Left lobe of liver (tissue), 2 donors: ENCODE measurements around the gene HNRNPAB. TPM values are rescaled to one million over a fixed set of nuclear protein-coding genes. Genes with fewer than 3 reads are reported as not detected.
"Not testable (repeated sequence)": the region's sequence is repeated elsewhere in the genome, so short reads cannot be mapped to it uniquely, and the experiment has no call there.

Experiments used
- ATAC-seq: fragments of 200-7000 bp; cut with Tn5 transposase; one replicate; pipeline ENCODE4 v1.9.1; 2020; ENCODE audit warnings: mild to moderate bottlenecking, moderate library complexity
- DNase-seq: peaks from one replicate; pipeline ENCODE4 v3.0.0-alpha.2; 2020; ENCODE audit warnings: low spot score
- total RNA-seq: library from RNA; stranded (reverse); gene quantifications from one replicate; pipeline ENCODE4 v1.2.1, GENCODE V29; 2021
- donor health status: DM: no; HTN: no; CAD: no; lungs with moderate emphysema.
- donor health status: DM: no; HTN: yes; CAD: no.

The HNRNPAB gene
- total RNA-seq, 1 donor from 2014 or later = 56.1 TPM

GRCh38 chr5:178196281-178196812 lies 8.0 kb upstream of the HNRNPAB start:
- ATAC-seq = no peak
- no peak for DNase-seq

DNA sequence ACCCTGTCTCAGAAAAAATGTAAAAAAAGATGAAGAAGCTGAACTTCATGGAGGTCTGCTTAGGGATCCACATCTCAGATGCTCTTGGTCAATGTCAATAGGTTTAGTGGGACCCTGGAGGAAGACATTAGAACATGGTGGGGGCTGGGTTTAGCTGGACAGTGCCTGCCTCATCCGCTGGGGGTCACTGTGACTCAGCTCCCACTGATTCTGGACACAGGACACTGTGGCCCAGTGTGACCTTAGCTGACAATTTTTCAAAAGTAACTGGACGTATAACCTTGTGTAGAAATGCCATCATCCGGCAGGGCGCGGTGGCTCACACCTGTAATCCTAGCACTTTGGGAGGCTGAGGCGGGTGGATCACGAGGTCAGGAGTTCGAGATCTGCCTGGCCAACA lies 7.3 kb upstream of the HNRNPAB start:
- DNase-seq = no peak
- ATAC-seq = peak; percentile 73

DNA sequence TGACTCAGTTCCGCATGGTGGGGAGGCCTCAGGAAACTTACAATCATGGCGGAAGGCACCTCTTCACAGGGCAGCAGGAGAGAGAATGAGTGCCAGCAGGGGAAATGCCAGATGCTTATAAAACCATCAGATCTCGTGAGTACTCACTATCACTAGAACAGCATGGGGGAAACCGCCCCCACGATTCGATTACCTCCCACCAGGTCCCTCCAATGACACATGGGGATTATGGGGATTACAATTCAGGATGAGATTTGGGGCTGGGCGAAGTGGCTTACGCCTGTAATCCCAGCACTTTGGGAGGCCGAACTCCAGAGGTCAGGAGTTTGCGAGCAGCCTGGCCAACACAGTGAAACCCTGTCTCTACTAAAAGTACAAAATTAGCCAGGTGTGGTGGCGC lies 6.2 kb upstream of the HNRNPAB start:
- DNase-seq, ATAC-seq: not testable (repeated sequence)

DNA sequence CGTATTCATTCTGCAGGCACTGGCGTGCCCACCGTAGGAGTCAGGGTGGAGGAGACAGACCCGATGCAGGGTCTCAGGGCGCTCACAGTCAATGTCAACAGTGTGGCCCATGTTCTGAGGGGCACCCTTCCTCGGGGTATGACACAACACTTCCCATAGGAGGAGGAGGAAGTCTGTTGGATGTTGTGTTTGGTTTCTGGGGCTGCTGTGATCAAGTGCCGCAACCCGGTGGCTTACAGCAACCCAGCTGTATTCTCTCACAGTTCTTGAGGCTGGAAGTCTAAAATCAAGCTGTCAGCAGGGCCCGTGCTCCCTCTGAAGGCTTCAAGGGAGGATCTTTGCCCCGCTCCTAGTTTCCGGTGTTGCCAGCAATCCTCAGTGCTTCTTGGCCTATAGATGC lies 5.6 kb upstream of the HNRNPAB start:
- DNase-seq = no peak
- no peak for ATAC-seq

DNA sequence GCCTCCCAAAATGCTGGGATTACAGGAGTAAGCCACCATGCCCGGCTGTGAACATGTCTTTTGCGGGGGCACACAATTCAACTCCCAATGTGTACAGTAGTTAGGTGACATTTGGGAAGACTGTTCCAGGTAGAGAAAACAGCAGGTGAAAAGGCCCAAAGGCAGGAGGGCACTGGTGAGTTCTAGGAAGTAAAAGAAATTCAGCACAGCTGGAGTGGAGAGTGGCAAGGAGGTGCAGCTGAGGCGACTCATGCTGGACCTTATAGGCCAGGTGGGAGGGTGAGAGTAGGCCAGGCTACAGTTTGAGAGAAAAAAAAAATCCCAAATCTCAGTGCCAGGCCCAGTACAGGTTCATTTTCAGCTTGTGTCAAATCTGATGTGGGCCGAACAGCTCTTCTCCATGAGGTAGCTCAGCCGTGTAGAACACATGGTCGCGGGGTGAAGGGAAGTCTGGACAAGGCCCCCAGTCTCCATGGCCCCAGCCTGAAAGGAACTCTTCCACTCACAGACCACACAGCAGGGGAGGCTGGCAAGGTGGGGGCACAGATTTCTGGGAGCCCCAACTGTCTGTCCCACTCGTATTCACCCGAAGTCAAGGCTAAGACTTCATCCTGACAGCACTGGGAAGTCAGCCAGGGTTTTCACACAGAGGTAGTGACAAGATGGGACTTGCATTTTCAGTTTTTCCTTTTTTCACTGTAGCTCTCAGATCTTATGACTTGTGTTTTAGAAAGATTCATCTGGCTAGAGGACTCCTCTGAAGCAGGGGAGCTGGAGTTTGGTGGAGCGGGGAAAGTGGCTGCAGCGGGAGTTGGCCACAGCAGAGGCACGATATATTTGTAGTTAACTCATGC lies 4.5 kb upstream of the HNRNPAB start:
- no peak for DNase-seq

DNA sequence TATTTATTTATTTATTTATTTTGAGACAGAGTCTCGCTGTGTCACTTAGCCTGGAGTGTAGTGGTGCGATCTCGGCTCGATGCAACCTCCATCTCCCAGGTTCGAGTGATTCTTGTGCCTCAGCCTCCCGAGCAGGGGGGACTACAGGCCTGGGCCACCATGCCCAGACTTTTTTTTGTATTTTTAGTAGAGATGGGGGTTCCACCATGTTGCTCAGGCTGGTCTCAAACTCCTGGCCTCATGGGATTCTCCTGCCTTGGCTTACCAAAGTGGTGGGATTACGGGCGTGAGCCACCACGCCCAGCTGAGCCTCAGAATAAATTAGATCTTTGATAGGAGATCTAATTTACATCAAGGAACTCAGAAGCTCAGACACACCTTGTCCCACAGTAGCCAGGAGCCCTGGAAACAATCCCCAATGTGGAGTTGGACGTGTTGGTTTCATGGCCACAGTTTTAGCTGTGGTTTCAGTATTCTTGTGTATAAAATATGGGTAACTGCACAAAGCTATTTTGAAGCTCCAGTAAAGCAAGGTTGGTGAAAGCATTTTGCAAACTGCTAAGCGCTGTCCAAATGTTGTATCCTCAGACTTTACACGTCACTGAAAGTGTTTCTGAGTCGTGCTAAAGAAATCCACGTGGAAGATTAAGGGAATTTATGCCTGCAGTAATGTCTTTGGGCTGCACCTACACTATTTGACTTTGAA lies 3.0 kb upstream of the HNRNPAB start:
- DNase-seq = no peak
- no peak for ATAC-seq

More for the DNA sequence above, 4.5 kb upstream of the HNRNPAB start:
- no peak for ATAC-seq

- no peak for ATAC-seq
- DNase-seq = no peak
Observed at GRCh38 chr5:178201927-178202235, 2.5 kb upstream of the HNRNPAB start.

DNA sequence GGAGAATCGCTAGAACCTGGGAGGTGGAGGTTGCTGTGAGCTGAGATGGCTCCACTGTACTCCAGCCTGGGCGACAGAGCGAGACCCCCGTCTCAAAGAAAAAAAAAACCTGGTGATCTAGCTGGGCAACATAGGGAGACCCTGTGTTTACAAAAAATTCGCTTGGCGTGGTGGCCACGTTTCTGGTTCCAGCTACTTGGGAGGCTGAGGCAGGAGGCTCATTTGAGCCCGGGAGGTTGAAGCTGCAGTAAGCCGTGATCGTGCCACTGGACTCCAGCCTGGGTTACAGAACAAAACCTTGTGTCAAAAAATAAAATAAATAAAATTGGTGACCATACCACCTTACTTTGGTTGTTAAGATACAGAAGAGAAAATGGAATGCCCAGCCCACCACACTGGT lies 1.8 kb upstream of the HNRNPAB start:
- no peak for DNase-seq
- no peak for ATAC-seq

- no peak for ATAC-seq
- no peak for DNase-seq
Observed at GRCh38 chr5:178203670-178204181, 607 bp upstream of the HNRNPAB start.

DNA sequence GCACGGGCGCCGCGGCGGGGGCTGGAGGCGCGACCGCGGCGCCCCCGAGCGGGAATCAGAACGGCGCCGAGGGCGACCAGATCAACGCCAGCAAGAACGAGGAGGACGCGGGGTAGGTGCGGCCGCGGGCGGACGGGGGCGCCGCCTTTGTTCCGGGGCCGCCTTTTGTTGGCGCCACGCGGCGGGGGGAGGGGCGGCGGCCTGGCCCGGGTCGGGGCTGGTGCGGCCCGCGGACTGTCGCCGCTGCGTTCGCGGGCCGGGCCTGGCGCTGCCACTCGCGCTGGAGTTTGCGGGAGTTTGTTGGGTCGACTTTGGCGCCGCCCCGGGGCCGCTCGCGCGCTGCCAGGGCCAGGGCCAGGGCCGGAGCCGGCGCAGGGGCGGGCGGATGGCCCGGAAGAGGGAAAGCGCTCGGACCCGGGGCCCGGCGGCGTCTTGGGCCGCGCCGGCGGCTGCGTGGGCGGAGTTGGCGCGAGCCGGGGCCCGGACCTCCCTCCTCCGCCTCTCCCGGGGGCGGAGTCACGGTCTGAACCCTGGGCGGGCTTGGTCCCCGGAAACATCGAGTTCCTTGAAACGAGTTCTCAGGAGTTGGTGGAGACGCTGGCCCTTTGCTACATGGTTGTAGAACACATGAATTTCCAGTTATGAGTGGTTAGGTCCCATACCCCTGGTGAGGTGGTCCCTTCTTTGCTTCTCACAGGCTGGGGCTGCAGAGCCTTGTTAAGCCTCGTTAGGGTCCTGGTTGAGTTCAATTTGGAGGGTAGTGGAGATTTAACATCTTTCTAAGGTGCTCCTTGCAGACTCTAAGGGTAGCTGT lies 809 bp downstream of the HNRNPAB start:
- DNase-seq (peak; percentile 85), ATAC-seq (peak; percentile 70)

DNA sequence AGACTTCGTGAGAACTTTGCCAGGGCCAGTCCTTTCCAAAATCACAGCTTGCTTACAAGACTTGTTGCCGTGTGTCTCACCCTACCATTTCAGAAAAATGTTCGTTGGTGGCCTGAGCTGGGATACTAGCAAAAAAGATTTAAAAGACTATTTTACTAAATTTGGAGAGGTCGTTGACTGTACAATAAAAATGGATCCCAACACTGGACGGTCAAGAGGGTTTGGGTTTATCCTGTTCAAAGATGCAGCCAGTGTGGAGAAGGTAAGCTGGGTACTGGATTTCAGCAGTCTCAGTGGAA lies 1.4 kb downstream of the HNRNPAB start:
- DNase-seq (no peak), ATAC-seq (no peak)

- ATAC-seq (peak; percentile 11), DNase-seq (peak; percentile 66)
Observed at GRCh38 chr5:178206166-178207101, 2.1 kb downstream of the HNRNPAB start.

GRCh38 chr5:178207183-178207916 lies 3.0 kb downstream of the HNRNPAB start:
- peak; percentile 7 for ATAC-seq
- peak; percentile 68 for DNase-seq

- ATAC-seq (no peak), DNase-seq (no peak)
Observed at GRCh38 chr5:178207917-178208280, 3.6 kb downstream of the HNRNPAB start.

DNA sequence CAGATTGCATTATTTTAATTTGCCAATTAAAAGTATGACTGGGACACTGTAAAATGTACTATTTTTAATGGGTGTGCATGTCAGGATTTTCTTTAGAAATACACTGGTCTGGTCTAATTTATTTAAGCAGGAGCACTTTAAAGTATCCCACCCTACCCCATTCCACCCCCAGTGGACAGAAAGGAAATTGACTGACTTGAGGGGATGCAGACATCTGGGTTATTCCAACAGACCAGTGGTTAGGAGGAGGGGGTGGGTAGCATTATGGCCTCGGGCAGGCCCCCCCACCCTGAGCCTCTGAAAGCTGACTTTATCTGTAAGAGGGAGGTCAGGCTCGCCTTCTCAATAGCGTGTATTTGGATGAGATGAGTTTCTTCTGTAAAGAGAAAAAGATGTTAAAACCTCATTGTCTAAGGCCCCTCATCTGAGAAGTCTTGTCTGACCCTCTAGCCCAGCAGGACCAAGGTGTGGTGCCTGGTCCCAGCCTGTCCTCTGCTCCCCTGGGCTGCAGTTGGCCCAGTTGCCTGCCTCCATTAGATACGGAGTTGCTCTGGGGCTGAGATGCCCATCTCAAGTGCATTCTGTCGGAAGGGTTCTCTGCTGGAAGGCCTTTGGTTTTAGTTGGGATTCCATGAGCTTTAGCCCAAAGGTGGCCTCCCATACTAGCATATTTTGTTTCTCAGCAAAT lies 4.4 kb downstream of the HNRNPAB start:
- DNase-seq (no peak), ATAC-seq (no peak)

- DNase-seq (no peak), ATAC-seq (no peak)
Observed at GRCh38 chr5:178209334-178210072, 5.2 kb downstream of the HNRNPAB start.

GRCh38 chr5:178210073-178210535 lies 5.8 kb downstream of the HNRNPAB start:
- no peak for DNase-seq
- ATAC-seq = no peak

DNA sequence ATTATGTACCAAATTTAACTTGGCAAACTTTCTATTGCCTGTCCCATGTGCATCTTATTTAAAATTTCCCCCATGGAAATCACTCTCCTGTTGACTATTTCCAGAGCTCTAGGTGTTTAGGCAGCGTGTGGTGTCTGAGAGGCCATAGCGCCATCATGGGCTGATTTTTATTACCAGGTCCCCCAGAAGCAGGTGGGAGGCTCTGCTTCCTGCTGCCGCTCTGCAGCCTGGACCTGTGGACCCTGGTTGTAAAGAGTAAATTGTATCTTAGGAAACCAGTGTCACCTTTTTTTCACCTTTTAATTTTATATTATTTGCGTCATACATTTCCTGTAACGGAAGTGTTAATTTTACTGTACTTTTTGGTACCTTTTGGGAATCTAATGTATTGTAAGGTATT lies 6.4 kb downstream of the HNRNPAB start:
- ATAC-seq (no peak), DNase-seq (no peak)
